T-helper 1 cell treated with Interleukin-12 subunit alpha and Interleukin-12 subunit beta and Interleukin-4 antibody, amounts not matched to agents 30 μg/mL and 1 μg/mL, for 36 hours (primary cell): ENCODE data around the gene DCLK1.

Source experiments
- H3K27ac Mint-ChIP-seq: one replicate; pipeline ENCODE4 v1.8.0; 2021; ENCODE audit warnings: mild to moderate bottlenecking, mixed read lengths
- H3K27me3 Mint-ChIP-seq: one replicate; pipeline ENCODE4 v1.8.0; 2021; ENCODE audit warnings: low read depth, mixed read lengths
- H3K36me3 Mint-ChIP-seq: one replicate; pipeline ENCODE4 v1.8.0; 2021; ENCODE audit warnings: low read depth, mixed read lengths
- H3K4me1 Mint-ChIP-seq: one replicate; pipeline ENCODE4 v1.8.0; 2021; ENCODE audit warnings: low read depth, mixed read lengths
- H3K4me3 Mint-ChIP-seq: one replicate; pipeline ENCODE4 v1.8.0; 2021; ENCODE audit warnings: mild to moderate bottlenecking, moderate library complexity, mixed read lengths
- H3K9me3 Mint-ChIP-seq: one replicate; pipeline ENCODE4 v1.8.0; 2021; ENCODE audit warnings: mixed read lengths

DCLK1 gene

DNA sequence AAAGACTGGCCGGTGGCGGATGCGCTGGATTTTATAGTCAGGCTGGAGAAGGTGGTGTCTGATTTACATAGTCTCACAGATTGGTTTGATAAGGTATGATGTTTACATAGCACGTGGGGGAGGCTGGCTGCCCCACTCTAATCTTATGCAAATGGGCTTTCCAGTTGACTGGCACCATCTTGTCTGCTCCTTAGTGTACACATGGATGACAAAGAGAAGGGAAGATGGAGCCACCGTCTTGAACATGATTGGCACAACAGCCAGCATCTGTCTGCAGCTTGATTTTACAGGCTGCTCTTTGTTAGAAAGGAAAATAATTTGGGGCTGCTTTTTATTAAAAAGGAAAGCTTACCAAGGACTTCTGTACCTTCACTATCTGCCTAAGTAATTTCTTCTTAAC, 389.5 kb downstream of the DCLK1 start:
- Mint-ChIP-seq H3K27me3 (no peaks in the 10 kb centered on the region), H3K9me3 (peaks cover 16% of the 10 kb centered on the region), H3K27ac (no peak overlapping the region), H3K4me3 (no peak overlapping the region), H3K36me3 (no peaks in the 10 kb centered on the region), H3K4me1 (no peaks in the 10 kb centered on the region)

- no peaks in the 10 kb centered on the region for H3K36me3 Mint-ChIP-seq
- H3K4me3 Mint-ChIP-seq = no peak overlapping the region
- peaks cover 8% of the 10 kb centered on the region for H3K9me3 Mint-ChIP-seq
- no peaks in the 10 kb centered on the region for H3K4me1 Mint-ChIP-seq
- no peaks in the 10 kb centered on the region for H3K27me3 Mint-ChIP-seq
- no peak overlapping the region for H3K27ac Mint-ChIP-seq
Measured at GRCh38 chr13:35736876-35737275, 394.3 kb downstream of the DCLK1 start.

GRCh38 chr13:35733827-35734226, 397.4 kb downstream of the DCLK1 start:
- no peak overlapping the region for H3K4me3 Mint-ChIP-seq
- no peaks in the 10 kb centered on the region for H3K9me3 Mint-ChIP-seq
- no peaks in the 10 kb centered on the region for H3K27me3 Mint-ChIP-seq

GRCh38 chr13:35732565-35732964, 398.6 kb downstream of the DCLK1 start:
- Mint-ChIP-seq H3K36me3 (no peaks in the 10 kb centered on the region), H3K27me3 (no peaks in the 10 kb centered on the region), H3K4me3 (no peak overlapping the region), H3K9me3 (no peaks in the 10 kb centered on the region), H3K4me1 (peaks cover 2% of the 10 kb centered on the region), H3K27ac (no peak overlapping the region)

More at GRCh38 chr13:35733827-35734226, 397.4 kb downstream of the DCLK1 start:
- Mint-ChIP-seq H3K27ac (no peak overlapping the region), H3K4me1 (peaks cover 2% of the 10 kb centered on the region), H3K36me3 (no peaks in the 10 kb centered on the region)

DNA sequence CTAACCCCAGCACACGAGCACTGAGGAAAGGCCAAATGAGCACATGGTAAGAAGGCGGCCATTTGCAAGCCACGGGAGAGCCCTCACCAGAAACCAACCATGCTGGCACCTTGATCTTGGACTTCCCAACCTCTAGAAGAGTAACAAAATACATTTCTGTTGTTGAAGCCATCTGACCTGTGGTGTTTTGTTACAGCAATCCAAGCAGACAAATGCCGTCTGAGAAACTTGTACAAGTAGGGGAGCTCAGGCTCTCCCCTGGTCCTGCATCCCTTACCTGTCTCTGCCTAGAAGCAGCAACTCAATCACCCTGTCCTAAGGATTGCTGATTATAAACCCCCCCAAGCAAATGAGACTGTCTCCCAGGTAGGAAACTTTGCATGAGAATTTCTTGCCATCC, 399.7 kb downstream of the DCLK1 start:
- Mint-ChIP-seq H3K27ac (no peak overlapping the region), H3K27me3 (no peaks in the 10 kb centered on the region), H3K9me3 (no peaks in the 10 kb centered on the region), H3K4me1 (peaks cover 2% of the 10 kb centered on the region), H3K36me3 (no peaks in the 10 kb centered on the region), H3K4me3 (no peak overlapping the region)

DNA sequence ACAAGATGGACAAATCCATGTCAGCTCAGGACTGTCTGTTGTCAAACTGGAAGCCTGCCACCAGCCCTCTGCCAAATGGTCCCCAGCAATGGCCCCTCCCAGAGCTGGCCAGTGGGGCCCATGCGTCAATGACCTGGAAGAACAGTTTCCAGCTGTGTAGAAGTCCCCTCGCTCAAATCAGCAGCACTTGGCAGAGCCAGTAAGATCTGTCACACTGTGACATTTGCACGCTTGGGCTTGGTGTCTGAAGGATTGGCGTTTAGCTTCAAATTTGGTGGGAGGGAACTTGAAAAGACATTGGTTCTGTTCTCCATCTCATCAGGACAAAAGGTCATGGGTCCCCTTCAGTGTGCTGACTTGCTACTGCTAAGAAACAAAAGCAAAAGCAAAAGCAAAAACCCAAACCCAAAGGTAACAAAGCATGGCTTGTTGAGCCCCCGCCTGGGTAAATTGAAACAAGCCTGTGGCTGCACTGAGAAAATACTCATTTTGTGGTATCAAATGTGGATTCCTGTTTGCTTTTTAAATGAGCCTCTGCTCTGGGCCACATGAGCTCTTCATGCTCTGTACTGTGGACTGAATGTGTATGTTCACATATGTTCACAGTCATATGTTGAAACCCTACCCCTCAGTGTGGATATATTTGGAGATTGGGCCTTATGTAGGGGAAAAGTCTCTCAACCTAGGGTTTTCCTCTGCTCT, 401.1 kb downstream of the DCLK1 start:
- H3K9me3 Mint-ChIP-seq = no peaks in the 10 kb centered on the region
- no peaks in the 10 kb centered on the region for H3K27me3 Mint-ChIP-seq
- no peak overlapping the region for H3K4me3 Mint-ChIP-seq
- peaks cover 2% of the 10 kb centered on the region for H3K4me1 Mint-ChIP-seq
- no peaks in the 10 kb centered on the region for H3K36me3 Mint-ChIP-seq
- H3K27ac Mint-ChIP-seq = no peak overlapping the region

GRCh38 chr13:35727881-35728280, 403.3 kb downstream of the DCLK1 start:
- peaks cover 2% of the 10 kb centered on the region for H3K4me1 Mint-ChIP-seq
- no peaks in the 10 kb centered on the region for H3K9me3 Mint-ChIP-seq
- H3K27me3 Mint-ChIP-seq = peaks cover 10% of the 10 kb centered on the region
- H3K4me3 Mint-ChIP-seq = no peak overlapping the region
- H3K27ac Mint-ChIP-seq = no peak overlapping the region
- H3K36me3 Mint-ChIP-seq = no peaks in the 10 kb centered on the region

GRCh38 chr13:35724446-35724845, 406.7 kb downstream of the DCLK1 start:
- no peaks in the 10 kb centered on the region for H3K9me3 Mint-ChIP-seq
- H3K27ac Mint-ChIP-seq = no peak overlapping the region
- peaks cover 13% of the 10 kb centered on the region for H3K27me3 Mint-ChIP-seq
- H3K4me1 Mint-ChIP-seq = no peaks in the 10 kb centered on the region
- H3K4me3 Mint-ChIP-seq = no peak overlapping the region
- H3K36me3 Mint-ChIP-seq = no peaks in the 10 kb centered on the region

DNA sequence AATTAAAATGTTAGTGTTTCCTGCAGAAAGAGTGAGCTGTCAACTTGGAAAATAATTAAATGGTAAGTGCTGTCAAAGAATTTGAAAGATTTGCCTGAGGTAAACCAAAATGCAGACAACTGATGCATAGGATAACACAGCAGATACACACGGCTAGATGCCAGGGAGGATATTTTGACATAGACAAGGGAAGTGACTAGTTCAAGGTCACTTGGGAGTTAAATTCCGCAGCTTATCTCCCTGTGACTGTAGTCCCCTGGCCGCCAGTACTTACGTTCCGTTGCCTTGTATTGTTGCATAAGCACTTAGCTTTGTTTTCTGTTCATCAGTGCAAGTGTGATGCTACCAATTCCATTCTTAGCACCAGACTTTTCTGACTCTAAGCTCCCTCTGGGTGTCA, 407.4 kb downstream of the DCLK1 start:
- H3K4me3 Mint-ChIP-seq = no peak overlapping the region
- no peak overlapping the region for H3K27ac Mint-ChIP-seq
- H3K9me3 Mint-ChIP-seq = no peaks in the 10 kb centered on the region
- no peaks in the 10 kb centered on the region for H3K4me1 Mint-ChIP-seq
- no peaks in the 10 kb centered on the region for H3K36me3 Mint-ChIP-seq
- H3K27me3 Mint-ChIP-seq = peaks cover 13% of the 10 kb centered on the region

GRCh38 chr13:35723053-35723461, 408.1 kb downstream of the DCLK1 start:
- Mint-ChIP-seq H3K36me3 (no peaks in the 10 kb centered on the region), H3K27ac (no peak overlapping the region), H3K9me3 (no peaks in the 10 kb centered on the region), H3K4me3 (no peak overlapping the region), H3K4me1 (no peaks in the 10 kb centered on the region), H3K27me3 (peaks cover 13% of the 10 kb centered on the region)

DNA sequence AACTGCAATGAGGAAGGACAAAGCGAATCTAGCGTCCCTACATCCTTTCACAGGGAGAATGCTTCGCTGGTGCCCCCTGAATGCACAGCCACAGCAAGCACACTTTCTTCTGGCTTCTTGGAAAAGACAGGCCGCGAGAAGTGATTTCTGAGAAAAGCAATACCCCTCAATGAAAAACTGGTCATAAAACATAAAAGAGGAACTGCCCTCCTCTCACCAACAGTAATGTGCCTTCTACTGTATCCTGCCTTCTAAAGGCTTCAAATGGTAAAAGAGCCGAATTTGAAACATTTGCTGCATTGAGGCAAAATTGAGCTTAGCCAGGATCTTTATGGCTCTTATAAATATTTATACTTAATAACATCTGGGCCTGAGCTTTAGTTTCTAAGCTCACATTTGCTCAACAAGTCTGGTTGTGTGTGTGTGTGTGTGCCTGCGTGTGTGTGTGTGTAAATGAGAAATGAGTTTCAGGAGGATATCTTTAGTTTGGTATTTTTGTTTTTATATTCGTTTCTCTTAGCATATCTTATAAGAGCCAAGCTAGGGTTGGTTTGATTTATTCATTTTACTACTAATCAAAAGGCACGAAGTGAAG, 408.6 kb downstream of the DCLK1 start:
- Mint-ChIP-seq H3K4me3 (no peak overlapping the region), H3K27ac (no peak overlapping the region), H3K4me1 (no peaks in the 10 kb centered on the region), H3K36me3 (no peaks in the 10 kb centered on the region), H3K27me3 (peaks cover 13% of the 10 kb centered on the region), H3K9me3 (no peaks in the 10 kb centered on the region)

DNA sequence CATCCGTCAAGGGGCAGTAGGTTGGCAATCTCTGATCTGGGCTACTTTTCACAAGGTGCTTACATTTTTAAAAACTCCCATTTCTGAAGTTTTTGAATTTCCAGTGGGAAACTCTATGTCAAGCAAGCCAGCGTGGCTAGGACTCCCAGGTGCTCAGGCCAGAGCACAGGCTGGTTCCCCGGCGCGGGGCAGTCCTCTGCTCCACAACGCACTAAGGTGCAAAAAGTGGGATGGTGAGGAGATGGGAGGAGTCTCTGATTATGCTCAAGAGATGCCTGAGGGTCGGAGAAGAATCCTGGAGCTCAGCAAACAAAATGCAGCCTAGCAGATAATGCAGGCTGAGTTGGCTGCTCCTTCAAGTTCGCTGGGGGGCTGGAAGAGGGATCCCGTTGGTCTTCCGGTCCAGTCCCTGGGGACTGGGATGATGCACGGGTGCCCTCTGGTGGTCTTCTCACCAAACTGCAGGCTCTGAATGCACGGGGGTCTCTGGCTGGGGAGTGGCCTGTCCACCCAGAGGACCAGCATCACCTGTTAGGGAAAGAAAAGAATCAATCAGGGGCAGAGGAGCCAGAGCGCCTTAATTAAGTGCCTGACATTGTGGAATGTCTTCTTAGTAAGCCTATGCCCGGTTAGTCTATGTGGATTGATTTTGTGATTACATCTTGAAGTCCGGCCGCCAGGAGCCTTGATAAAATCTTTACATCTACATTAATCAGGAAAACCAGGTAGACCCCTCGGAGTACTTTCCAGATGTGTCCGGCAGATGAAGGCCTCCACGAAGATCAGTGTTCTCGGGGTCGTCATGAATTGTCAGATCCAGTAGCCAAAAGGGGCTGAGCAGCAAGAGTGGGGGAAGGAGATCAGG, 410.3 kb downstream of the DCLK1 start:
- H3K4me1 Mint-ChIP-seq = no peaks in the 10 kb centered on the region
- no peak overlapping the region for H3K27ac Mint-ChIP-seq
- H3K9me3 Mint-ChIP-seq = no peaks in the 10 kb centered on the region

DNA sequence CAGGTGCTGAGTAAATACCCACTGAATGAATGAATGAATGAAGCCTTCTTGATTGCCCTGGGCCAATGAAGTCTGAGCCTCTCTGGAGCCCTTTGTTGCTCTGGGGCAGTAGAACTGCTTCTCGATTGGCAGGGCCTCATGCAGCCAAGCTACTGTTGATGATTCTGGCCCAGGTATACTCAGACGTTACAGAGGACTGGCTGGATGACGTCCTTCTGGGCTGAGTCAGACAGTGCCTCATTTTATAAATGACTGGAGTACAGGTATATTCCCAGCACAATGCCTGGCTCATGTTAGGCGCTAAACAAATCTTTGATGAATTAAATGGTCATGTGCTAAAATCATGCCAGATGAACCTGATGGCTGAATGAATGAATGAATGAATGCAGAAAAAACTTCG, 410.9 kb downstream of the DCLK1 start:
- Mint-ChIP-seq H3K4me1 (no peaks in the 10 kb centered on the region), H3K27me3 (peaks cover 13% of the 10 kb centered on the region), H3K27ac (no peak overlapping the region), H3K9me3 (no peaks in the 10 kb centered on the region), H3K36me3 (no peaks in the 10 kb centered on the region), H3K4me3 (no peak overlapping the region)

More for the DNA sequence above, 410.3 kb downstream of the DCLK1 start:
- Mint-ChIP-seq H3K27me3 (peaks cover 13% of the 10 kb centered on the region), H3K36me3 (no peaks in the 10 kb centered on the region), H3K4me3 (no peak overlapping the region)
